HL-60/S4 treated with retinoic acid at 250 ng/mL for 4 days and 3 days (cell line): ENCODE results near the gene IFT80.

Source experiments
- in situ Hi-C: fragments of 300-500 bp; cut with MboI; formaldehyde crosslinking; loops from 2 replicates; pipeline ENCODE4 v1.7.0; 2022; ENCODE audit warnings: low sequenced_read_pairs

IFT80 gene

DNA sequence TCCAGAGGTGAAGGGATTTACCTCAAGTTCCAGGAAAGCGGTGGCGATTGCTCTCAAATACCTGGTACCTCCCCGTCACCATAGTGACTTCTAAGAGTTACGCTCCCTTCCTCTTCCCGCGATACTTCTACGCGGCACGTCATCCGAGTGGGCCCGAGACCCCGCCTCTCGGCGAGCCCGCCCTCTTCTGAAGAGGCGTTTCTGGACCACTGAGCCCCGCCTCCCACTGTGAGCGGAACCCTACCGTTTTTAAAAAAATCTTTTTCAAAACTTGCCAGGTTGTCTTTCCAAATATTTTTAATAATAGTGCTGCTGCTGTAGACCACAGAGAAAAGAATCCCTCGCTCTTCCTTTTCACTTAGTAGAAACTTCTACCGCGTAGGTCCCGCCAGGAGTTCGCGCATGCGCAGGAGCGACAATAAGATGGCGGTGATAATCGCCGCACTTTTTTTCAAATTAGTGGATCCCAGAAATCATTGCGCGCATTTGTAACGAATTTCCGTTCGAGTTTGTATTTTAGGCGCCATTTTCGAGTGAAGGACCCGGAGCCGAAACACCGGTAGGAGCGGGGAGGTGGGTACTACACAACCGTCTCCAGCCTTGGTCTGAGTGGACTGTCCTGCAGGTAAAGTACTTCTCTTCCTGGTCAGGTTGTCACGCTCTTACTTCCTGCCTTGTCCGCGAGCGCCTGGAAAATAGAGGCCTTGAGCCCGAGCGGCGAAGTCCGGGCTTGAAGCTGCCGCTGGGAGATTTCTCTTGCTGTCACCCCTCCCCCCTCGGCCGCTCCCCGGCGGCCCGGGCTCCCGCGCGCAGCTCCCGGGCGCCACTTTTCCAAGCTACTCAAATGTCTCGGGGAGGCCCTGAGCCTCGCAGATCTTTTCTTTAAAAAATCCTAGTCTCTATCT lies at the start of gene IFT80, which contains the start of gene SMC4:
Gene IFT80 (minus strand): TSS at position 101 of the 905 bp plus-strand sequence. CDS start 14,625 bp downstream, outside the sequence.
Gene SMC4 (plus strand): TSS at position 526 of the 905 bp plus-strand sequence. CDS start 1,177 bp downstream, outside the sequence.
- in situ Hi-C loops: loop anchor here (25.0 kb wide), 1 partner anchor 237 kb away; no protein-coding TSS in a partner anchor

DNA sequence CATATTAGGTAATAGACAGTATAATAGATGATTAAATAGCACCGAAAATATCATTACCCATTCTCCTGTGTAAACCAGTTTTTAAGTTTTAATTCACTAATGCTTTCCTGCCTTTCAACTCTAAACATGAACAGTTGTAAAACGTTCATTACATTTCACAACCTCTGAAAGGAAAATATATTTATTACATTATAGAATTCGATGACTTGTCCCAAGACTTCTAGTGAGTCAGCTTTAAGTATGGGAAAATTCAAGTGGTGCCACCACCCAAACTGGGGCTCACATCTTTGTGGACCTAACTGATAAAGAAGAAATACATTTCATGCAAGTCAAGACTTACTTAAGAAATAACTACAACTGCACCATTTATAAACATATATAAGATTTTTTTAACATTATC lies 48.5 kb upstream of the IFT80 start:
- in situ Hi-C loops: no loop called here

DNA sequence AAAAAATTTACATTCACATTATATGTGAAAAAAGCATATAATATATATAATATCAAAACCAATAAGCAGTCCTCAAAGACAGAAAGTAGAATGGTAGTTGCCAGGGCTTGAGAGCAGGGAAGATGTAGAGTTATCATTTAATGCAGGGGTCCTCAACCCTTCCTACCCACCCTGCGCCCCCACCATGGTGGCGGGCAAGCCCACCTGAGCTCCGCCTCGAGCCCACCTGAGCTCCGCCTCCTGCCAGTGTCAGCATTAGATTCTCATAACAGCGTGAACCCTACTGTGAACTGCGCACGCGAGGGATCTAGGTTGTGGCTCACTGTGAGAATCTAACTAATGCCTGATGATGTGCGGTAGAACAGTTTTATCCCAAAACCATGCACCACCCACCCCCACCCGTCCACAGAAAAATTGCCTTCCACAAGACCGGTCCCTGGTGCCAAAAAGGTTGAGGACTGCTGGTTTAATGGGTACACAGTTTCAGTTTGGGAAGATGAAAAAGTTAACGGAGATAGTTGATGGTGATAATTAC lies 47.6 kb upstream of the IFT80 start:
- in situ Hi-C loops: no loop called here

DNA sequence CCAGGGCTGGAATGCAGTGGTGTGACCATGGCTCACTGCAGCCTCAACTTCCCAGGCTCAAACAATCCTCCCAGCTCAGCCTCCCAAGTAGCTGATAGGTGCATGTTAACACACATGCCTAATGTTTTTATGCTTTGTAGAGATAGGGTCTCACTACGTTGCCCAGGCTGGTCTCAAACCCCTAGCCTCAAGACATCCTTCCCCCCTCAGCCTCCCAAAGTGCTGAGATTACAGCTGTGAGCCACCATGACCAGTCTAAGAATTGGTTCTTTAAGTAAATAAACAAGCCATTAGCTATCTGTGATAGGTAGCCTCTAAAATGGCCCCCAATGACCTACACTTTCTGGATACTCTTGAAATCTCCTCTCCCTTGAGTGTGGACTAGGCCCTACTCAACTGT lies 46.8 kb upstream of the IFT80 start:
- in situ Hi-C loops: no loop called here

DNA sequence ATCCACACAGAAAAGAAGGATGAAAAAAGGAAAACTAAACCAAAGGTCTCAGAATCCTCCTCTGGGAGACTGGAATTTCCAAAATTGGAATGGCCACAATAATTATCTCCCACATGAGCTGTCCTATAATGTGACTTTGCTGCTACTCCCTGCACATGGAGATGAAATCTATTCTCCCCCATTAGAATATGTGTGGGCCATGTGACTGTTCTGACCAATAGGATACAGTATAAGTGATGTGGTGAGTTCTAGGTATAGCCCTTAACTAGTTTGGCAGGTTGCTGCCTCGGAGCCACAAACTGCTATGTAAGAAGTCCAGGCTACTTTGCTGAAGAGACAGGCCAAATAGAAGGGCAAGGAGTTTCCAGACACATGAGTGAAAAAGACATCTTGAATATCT lies 45.4 kb upstream of the IFT80 start:
- in situ Hi-C loops: no loop called here

GRCh38 chr3:160440687-160441086 lies 41.7 kb upstream of the IFT80 start:
- in situ Hi-C loops: no loop called here

- in situ Hi-C loops: no loop called here
These were observed 38.0 kb upstream of the IFT80 start for GRCh38 chr3:160437083-160437455.

DNA sequence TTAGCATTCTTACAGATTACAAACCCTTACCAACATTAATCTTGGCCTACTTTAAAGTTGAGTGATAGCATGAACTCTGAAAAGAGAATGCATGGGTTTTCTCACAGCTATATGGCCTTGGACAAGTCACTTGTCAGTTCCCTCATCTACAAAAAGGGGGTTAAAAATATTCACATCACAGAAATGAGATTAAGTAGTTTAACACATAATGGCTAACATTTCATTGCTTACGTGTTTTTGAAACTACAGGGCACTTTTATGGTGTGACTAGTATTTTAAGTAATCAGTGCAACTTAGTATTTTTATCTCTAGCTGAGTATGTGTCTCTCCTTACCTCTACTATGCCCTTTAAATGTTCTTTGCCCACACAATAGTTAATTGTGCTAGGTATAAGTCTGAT lies 36.7 kb upstream of the IFT80 start:
- in situ Hi-C loops: no loop called here

DNA sequence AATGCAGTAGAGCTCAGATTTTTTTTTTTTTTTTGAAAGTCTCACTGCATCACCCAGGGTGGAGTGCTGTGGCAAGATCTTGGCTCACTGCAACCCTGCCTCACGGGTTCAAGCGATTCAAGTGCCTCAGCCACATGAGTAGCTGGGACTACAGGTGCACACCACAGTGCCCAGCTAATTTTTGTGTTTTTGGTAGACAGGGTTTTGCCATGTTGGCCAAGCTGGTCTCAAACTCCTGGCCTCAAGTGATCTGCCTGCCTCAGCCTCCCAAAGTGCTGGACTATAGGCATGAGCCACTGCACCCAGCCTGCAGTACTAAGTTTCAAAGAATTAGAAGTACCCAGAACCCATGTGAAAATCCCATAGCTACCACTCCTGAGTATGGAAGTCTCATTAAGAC lies 36.1 kb upstream of the IFT80 start:
- in situ Hi-C loops: no loop called here

- in situ Hi-C loops: no loop called here
These were observed 35.0 kb upstream of the IFT80 start for GRCh38 chr3:160434071-160434470.

DNA sequence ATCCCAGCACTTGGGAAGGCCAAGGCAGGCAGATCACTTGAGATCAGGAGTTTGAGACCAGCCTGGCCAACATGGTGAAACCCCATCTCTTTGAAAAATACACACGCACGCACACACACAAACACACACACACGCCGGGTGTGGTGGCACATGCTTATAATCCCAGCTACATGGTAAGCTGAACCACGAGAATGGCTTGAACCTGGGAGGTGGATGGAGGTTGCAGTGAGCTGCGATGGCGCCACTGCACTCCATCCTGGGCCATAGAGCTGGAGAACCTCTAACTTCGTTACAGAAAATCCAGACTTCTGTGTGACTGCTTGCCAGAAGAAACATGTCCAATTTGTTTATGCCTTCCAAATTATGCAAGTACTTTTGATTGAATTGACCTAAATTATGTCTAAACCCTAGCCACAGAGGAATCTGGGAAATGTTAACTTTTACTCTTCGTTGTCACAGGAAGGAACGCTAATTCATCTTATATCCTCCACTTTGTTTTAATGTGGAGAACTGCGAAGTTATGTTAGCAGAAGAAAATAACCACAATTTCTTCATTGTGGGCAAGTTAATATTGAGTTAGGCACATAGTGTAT lies 28.9 kb upstream of the IFT80 start:
- in situ Hi-C loops: no loop called here

GRCh38 chr3:160417311-160417710 lies 18.3 kb upstream of the IFT80 start:
- in situ Hi-C loops: loop anchor here (25.0 kb wide), 1 partner anchor 255 kb away; no protein-coding TSS in a partner anchor

- in situ Hi-C loops: loop anchor here (25.0 kb wide), 1 partner anchor 251 kb away; no protein-coding TSS in a partner anchor
These were observed 14.7 kb upstream of the IFT80 start for GRCh38 chr3:160413613-160414248.

DNA sequence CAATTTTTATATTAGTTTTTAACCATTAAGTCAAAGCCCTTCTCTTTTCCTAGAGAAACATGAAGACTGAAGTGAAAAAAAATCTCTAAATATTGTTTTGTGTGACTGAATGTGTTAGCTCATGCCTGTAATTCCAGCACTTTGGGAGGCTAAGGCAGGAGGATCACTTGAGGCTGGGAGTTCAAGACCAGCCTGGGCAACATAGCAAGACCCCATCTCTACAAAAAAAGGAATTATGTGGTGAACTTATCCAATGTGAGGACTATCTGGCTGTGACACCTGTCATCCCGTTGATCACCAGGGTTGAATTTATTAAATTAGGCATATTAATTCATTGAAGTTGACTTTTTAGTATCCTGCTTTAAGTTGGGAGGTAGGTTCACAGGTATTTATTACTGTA lies 13.5 kb upstream of the IFT80 start:
- in situ Hi-C loops: loop anchor here (25.0 kb wide), 1 partner anchor 250 kb away; no protein-coding TSS in a partner anchor

DNA sequence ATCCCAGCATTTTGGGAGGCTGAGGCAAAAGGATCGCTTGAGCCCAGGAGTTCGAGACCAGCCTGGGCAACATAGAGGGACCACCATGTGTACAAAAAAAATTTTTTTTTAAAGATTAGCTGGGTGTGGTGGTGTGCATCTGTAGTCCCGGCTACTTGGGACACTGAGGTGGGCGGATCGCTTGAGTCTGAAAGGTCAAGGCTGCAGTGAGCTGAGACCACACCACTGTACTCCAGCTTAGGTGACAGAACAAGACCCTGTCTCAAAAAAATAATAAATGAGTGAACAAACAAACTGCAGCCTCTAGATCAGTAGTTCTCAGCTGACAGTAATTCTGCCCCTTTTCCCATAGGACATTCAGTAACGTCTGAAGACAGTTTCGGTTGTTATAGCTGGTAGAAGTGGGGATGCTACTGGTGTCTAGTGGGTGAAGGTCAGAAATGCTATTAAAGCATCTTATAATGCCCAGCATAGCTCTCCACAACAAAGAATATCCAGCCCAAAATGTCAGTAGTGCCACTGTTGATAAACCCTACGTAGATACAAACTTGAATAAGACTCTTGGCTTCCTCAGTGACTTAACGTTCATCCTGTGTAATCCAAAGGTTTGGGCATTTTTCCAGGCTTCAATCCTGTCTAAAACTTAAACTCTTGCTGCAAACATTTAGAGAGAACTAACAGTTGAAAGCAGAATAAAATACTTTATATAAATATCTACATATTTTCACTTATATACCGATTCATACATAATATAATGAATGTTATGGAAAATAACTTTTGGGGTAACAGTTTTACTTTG lies 11.0 kb upstream of the IFT80 start:
- in situ Hi-C loops: loop anchor here (25.0 kb wide), 1 partner anchor 248 kb away; no protein-coding TSS in a partner anchor

DNA sequence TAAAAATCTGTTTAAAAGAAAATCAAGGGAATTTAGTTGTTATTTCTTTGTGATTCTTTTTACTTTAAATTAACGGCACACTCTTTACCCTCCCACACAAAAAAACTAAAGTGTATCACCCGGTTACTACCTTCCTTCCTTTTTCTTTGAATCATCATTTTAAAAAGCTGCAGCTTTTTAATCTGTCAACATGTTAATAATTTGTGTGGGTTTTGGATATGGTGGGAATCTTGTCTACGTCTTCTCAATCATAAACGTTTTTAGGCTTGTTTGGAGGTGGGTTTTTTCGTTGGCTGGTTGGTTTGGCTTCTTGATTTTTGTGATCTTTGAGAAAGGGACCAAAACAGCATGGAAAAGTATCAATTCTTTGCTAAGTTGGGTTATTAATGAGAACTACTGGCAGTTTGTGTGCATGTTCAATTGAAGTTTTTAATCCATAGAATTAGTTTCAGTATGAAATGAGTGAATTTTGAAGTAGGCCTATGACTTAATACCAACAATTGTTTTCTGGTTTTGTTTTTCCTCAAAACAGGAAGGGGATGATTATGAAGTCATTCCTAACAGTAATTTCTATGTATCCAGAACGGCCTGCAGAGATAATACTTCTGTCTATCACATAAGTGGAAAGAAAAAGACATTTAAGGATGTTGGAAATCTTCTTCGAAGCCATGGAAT lies 4.9 kb upstream of the IFT80 start:
- in situ Hi-C loops: loop anchor here (25.0 kb wide), 1 partner anchor 242 kb away; no protein-coding TSS in a partner anchor

GRCh38 chr3:160403028-160403545 lies 4.1 kb upstream of the IFT80 start:
- in situ Hi-C loops: loop anchor here (25.0 kb wide), 1 partner anchor 241 kb away; no protein-coding TSS in a partner anchor

GRCh38 chr3:160402221-160403027 lies 3.4 kb upstream of the IFT80 start:
- in situ Hi-C loops: loop anchor here (25.0 kb wide), 1 partner anchor 240 kb away; no protein-coding TSS in a partner anchor
